GM21526 (cell line): ENCODE measurements around the gene SERINC4.

Source experiments
- ATAC-seq: cut with Tn5 transposase; IDR thresholded peaks from one replicate; pipeline ENCODE4 v1.9.1; 2021; ENCODE audit warnings: moderate library complexity; ENCODE audit not compliant: unreplicated experiment, low FRiP score

The SERINC4 gene

GRCh38 chr15:43763819-43764446 is 36.1 kb downstream of the SERINC4 start:
- ATAC-seq, result no peak

GRCh38 chr15:43762824-43763223 is 37.2 kb downstream of the SERINC4 start:
- ATAC-seq, result no peak

- no peak for ATAC-seq
These were observed 48.1 kb downstream of the SERINC4 start for GRCh38 chr15:43751885-43752284.

- peak; percentile 32 for ATAC-seq
These were observed 50.2 kb downstream of the SERINC4 start for GRCh38 chr15:43749690-43750345.

GRCh38 chr15:43748376-43748775 is 51.6 kb downstream of the SERINC4 start:
- ATAC-seq, result no peak

GRCh38 chr15:43746903-43747309 is 53.1 kb downstream of the SERINC4 start:
- ATAC-seq, result peak; percentile 9

GRCh38 chr15:43746245-43746902 is 53.6 kb downstream of the SERINC4 start, which contains the start of gene PDIA3:
PDIA3 (plus strand) TSS chr15:43746438; CDS start chr15:43746540, 102 bp downstream.
- peak; percentile 64 for ATAC-seq
